Stimulated activated naive B cell treated with anti-CD40 and anti-IgM and Interleukin-4, amounts not matched to agents 10 μg/mL and 1 μg/mL and 100 μg/mL, for 72 hours (primary cell): ENCODE measurements around the gene PCDH9.

Experiments
- ATAC-seq, 2 donors: fragments of 150-1000 bp; cut with Tn5 transposase; replicated peaks; 2 replicates each; pipeline ENCODE4 v1.10.0; 2021; ENCODE audit warnings: moderate library complexity in 1 of 2
- DNase-seq: peaks from one replicate; pipeline ENCODE4 v3.0.0; 2021
- H3K27ac Mint-ChIP-seq: one replicate; pipeline ENCODE4 v1.8.0; 2022; ENCODE audit warnings: mild to moderate bottlenecking, mixed read lengths
- H3K27me3 Mint-ChIP-seq, 2 donors: one replicate each; pipeline ENCODE4 v1.8.0; 2022; ENCODE audit warnings: mixed read lengths in 2 of 2
- H3K36me3 Mint-ChIP-seq, 2 donors: one replicate each; pipeline ENCODE4 v1.8.0; 2022; ENCODE audit warnings: mixed read lengths in 2 of 2, mild to moderate bottlenecking in 1 of 2
- H3K4me1 Mint-ChIP-seq, 2 donors: one replicate each; pipeline ENCODE4 v1.8.0; 2022; ENCODE audit warnings: mixed read lengths in 2 of 2, mild to moderate bottlenecking in 1 of 2
- H3K4me3 Mint-ChIP-seq, 2 donors: one replicate each; pipeline ENCODE4 v1.8.0; 2022; ENCODE audit warnings: mild to moderate bottlenecking in 2 of 2, mixed read lengths in 2 of 2, moderate library complexity in 1 of 2
- H3K9me3 Mint-ChIP-seq, 2 donors: one replicate each; pipeline ENCODE4 v1.8.0; 2022; ENCODE audit warnings: mixed read lengths in 2 of 2, mild to moderate bottlenecking in 1 of 2

The PCDH9 gene

DNA sequence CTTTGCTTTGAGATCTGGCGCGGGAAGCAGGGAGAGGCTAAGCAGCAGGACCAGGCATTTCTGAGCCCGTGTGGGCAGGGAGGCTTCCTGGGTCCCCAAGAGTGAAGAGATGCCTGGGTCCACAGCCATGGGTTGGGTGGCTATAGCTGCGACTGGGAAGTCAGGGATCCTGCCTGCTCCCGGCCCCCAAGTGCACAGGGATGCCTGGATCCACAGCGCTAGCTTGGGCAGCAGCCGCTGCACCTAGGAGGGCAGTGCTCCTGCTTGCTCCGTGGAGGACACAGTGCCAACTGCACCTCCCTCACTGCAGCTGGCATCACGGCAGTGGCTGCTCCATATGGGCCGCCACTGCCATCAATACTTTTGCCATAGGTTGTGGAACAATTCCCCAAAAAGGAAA is 384.7 kb downstream of the PCDH9 start:
- H3K4me3 Mint-ChIP-seq = no peak overlapping the region
- ATAC-seq (no peak), DNase-seq (no peak)
- H3K27ac Mint-ChIP-seq = no peak overlapping the region
- H3K9me3 Mint-ChIP-seq = peaks cover 0 to 2% of the 10 kb centered on the region in 2 donors
- H3K36me3 Mint-ChIP-seq = no peaks in the 10 kb centered on the region
- no peaks in the 10 kb centered on the region for H3K27me3 Mint-ChIP-seq
- H3K4me1 Mint-ChIP-seq = no peaks in the 10 kb centered on the region

DNA sequence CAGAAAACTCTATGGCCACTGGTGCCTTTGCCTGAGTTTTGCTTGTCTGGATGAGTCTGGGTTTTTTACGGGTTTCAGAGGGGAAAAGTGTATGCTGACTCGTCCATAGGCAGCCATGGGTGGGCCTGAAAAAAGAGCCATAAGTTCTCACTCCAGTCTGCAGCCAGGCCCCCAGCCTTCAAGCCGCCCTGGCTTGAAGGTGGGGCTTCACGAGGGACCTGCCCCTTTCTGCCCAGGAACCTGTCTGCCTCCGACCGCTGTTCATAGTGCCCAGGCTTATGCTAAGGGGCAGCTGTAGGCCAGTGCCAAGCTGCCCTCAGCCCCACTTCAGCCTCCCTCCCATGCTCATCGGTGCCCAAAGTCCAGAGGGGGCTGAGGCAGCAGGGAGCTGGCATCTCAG is 385.2 kb downstream of the PCDH9 start:
- H3K27ac Mint-ChIP-seq = no peak overlapping the region
- ATAC-seq = no peak
- H3K27me3 Mint-ChIP-seq = no peaks in the 10 kb centered on the region
- no peaks in the 10 kb centered on the region for H3K4me1 Mint-ChIP-seq
- no peak overlapping the region for H3K4me3 Mint-ChIP-seq
- peaks cover 0 to 2% of the 10 kb centered on the region in 2 donors for H3K9me3 Mint-ChIP-seq
- H3K36me3 Mint-ChIP-seq = no peaks in the 10 kb centered on the region
- DNase-seq = no peak

DNA sequence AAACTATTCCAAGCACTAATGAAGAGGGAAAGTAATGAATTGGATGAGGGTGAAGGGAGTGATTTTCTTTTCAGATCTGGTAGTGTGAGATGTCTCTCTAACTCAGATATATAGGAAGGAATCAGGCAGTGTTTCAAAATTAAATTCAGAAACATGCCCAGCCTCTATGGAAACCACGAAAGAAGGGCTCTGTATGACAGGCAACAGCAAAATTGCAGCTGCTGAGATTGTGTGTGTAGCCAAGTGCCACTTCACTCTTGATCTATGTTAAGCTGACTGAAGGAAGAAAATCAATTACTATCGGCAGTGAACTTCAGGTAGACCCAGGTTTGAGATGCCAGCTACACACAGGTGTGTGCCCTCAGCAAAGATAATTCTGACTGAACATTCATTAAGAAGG is 387.4 kb downstream of the PCDH9 start:
- ATAC-seq = no peak
- Mint-ChIP-seq H3K9me3 (peaks cover 0 to 2% of the 10 kb centered on the region in 2 donors), H3K4me1 (no peaks in the 10 kb centered on the region), H3K36me3 (no peaks in the 10 kb centered on the region), H3K27me3 (no peaks in the 10 kb centered on the region), H3K27ac (no peak overlapping the region), H3K4me3 (no peak overlapping the region)
- DNase-seq = no peak

DNA sequence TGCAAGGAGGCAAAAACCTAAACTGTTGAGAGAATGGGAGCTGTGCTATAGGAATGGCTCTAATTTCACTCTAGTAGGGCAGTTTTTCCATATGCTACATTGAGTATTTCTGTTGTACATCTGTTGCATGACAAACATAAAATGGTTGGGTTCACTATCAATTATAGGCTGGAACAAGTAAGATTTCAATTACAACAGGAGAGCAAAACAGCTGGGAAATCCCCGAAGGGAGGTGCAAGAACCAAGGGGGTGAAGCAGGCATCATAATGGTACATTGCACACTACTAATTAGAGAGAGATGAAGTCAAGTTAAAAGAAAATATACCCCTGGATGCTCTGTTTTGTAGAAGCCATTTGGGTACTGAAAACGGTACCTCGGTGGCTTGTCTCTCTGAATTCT is 389.5 kb downstream of the PCDH9 start:
- DNase-seq = no peak
- Mint-ChIP-seq H3K27me3 (no peaks in the 10 kb centered on the region), H3K36me3 (no peaks in the 10 kb centered on the region), H3K9me3 (peaks cover 0 to 4% of the 10 kb centered on the region in 2 donors), H3K27ac (no peak overlapping the region), H3K4me1 (no peaks in the 10 kb centered on the region), H3K4me3 (no peak overlapping the region)
- ATAC-seq = no peak

DNA sequence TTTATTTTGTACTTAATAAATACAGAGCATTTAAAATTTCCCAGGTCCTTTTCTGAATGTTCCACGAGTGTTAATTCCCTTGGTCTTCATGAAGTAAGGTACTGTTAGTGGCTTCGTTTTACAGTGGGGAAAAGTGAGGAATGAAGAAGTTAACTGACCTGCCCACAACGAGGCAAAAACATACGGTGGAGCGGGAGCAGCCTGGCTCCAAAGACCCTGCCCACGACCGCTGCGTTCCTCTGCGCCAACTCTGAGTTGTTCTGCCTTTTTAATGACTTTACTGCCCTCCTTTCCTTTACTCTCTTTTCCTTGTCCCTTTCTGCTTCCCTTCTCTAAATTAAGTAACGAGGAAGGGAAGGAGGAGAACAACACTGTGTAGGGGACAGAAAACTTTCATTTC is 392.9 kb downstream of the PCDH9 start:
- no peak for DNase-seq
- Mint-ChIP-seq H3K36me3 (no peaks in the 10 kb centered on the region), H3K4me3 (peak overlapping the region in 1 of 2 donors; percentile 62), H3K4me1 (peaks cover 0 to 4% of the 10 kb centered on the region in 2 donors), H3K27me3 (no peaks in the 10 kb centered on the region), H3K9me3 (peaks cover 0 to 3% of the 10 kb centered on the region in 2 donors), H3K27ac (no peak overlapping the region)
- ATAC-seq = no peak

DNA sequence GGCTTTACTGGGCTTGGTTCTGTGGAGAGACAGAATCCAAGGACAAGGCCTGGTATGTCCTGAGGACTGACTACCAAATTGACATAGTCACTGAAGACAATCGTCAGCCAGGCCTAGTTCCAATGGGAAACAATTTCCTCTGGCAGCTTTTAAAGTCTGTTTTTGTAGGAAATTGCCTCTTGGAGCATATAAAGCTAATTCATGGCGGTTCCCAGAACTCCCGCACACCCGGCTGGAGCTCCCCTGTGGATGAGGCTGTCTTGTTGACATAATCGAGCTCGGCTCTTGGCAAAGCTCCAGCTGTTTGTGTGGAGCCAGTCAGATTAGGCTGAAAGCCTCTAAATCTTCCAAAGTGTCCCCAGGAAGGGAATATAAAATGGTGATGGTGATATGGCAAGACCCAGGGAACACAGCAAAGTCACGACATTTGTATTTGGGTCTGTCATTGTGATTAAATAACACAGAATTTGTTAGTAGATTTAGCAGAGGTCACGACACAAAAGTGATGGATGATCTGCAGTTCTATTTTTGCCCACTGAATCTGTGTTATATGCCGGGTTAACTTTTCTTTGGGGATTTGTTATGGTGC is 395.0 kb downstream of the PCDH9 start:
- no peak overlapping the region for H3K4me3 Mint-ChIP-seq
- H3K4me1 Mint-ChIP-seq = peaks cover 12 to 15% of the 10 kb centered on the region in 2 donors
- H3K27me3 Mint-ChIP-seq = no peaks in the 10 kb centered on the region
- ATAC-seq = no peak
- peaks cover 0 to 3% of the 10 kb centered on the region in 2 donors for H3K9me3 Mint-ChIP-seq
- no peaks in the 10 kb centered on the region for H3K36me3 Mint-ChIP-seq
- H3K27ac Mint-ChIP-seq = no peak overlapping the region
- no peak for DNase-seq

DNA sequence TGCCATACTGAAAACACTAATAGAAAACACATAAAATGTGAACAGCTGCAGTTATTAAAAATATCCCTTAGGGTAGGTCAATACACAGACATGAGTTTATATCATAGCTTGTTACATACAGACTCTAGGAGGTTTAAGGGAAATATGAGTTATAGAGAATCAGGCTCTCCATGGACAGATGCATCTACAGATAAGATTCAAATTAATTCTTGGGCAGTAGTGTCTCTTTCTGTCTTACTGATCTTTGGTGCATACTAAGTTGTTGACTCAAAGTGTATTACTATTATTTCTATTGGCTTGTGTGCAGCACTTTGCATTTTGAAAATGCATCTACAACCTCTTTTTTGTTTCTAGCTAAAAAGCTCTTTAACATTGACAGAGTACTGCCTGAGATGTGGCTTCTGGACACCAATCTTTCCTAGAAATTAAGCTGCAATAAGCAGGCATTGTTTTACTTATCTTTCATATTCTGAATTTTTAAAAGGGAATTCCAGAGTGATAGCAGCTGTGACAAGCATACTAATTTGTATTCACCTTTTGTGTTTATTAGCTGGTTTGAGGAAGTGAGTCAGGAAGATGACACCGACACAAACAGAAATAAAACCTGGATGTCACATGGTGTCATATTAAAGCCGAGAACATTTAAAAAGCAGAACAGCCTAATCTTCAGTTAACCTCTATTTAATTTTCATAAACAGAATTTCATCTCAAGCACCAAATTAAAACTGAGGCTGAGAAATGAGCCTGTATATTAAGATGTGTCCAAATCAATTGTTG is 399.0 kb downstream of the PCDH9 start:
- peak; percentile 92 to 96 for ATAC-seq
- Mint-ChIP-seq H3K4me3 (peak overlapping the region; percentile 16 to 57), H3K27ac (peak overlapping the region; percentile 39)

DNA sequence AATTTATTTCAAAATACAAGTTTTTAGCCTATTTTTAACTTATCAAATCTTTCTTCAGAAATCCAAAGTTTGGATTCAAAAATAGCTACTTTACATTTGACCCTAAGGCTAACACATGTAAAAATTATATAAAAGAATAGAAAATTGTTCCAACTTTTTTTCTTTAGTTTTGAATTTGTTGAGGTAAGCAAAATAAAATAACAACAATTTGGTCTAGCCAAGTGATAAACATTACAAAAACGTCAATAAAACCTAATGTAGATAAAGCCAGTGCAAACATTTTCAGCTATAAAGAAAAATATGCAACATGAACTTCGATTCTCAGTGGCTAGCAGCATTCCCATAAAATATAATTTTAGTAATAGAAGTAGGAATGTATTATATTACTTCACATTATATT is 400.3 kb downstream of the PCDH9 start:
- no peaks in the 10 kb centered on the region for H3K27me3 Mint-ChIP-seq
- H3K36me3 Mint-ChIP-seq = no peaks in the 10 kb centered on the region
- ATAC-seq = no peak
- no peak overlapping the region for H3K27ac Mint-ChIP-seq
- peaks cover 19 to 28% of the 10 kb centered on the region in 2 donors for H3K4me1 Mint-ChIP-seq
- H3K9me3 Mint-ChIP-seq = peaks cover 0 to 2% of the 10 kb centered on the region in 2 donors
- H3K4me3 Mint-ChIP-seq = no peak overlapping the region
- DNase-seq = no peak

More for the DNA sequence above, 399.0 kb downstream of the PCDH9 start:
- no peaks in the 10 kb centered on the region for H3K36me3 Mint-ChIP-seq
- peaks cover 19 to 28% of the 10 kb centered on the region in 2 donors for H3K4me1 Mint-ChIP-seq
- H3K9me3 Mint-ChIP-seq = peaks cover 0 to 2% of the 10 kb centered on the region in 2 donors
- no peak for DNase-seq
- H3K27me3 Mint-ChIP-seq = no peaks in the 10 kb centered on the region

DNA sequence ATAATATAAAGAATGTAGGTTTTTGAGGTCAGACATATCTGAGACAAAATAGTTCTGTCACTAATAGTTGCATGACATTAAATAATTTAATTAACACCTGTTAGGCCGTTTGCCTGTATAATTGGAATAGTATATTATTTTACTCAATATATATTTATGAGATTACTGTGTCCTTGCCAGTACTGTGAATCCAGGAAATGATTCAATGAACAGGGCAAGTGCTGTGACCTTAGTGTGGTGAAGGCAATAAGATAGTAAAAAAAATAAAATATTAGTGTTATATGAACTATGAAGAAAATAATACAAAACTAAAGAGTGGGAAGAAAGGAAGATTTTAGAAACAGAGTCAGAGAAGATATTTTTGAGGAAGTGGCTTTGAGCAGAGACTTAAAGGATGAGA is 403.7 kb downstream of the PCDH9 start:
- H3K9me3 Mint-ChIP-seq = no peaks in the 10 kb centered on the region
- DNase-seq = no peak
- no peak for ATAC-seq
- no peak overlapping the region for H3K27ac Mint-ChIP-seq
- peaks cover 11 to 22% of the 10 kb centered on the region in 2 donors for H3K4me1 Mint-ChIP-seq
- no peaks in the 10 kb centered on the region for H3K36me3 Mint-ChIP-seq
- H3K27me3 Mint-ChIP-seq = no peaks in the 10 kb centered on the region
- no peak overlapping the region for H3K4me3 Mint-ChIP-seq

DNA sequence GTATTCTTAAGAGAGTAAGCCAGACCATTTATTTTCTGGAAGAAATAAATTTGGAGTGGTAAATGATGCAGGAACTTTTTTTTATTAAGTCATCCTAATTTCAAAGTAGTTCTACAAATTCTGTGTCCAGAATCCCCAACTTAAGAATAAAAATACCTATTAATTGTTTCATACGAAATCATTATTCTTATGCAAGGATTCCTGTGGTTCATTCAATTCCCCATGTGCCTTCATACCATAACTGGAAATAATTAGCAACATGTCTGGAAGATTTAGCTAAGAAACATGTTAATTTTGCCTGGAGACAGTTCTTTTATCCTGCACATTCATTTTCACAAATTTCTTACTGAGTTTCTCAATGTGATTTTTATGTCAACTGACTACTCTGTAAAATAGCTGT is 408.6 kb downstream of the PCDH9 start:
- H3K36me3 Mint-ChIP-seq = no peaks in the 10 kb centered on the region

DNA sequence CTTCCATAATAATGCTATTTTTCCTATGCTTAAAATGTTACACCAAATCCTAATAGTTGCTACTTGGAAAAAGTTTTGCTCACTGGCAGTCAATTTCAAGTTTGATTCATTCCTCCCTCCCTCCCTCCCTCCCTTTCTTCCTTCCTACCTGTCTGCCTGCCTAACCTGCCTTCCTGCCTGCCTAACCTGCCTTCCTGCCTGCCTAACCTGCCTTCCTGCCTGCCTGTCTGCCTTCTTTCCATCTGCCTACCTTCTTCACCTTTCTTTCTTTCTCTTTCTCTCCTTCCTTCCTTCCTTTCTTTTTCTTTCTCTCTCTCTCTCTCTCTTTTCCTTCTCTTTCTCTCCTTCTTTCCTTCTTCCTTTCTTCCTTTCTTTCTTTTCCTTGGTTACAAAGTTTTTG is 418.7 kb downstream of the PCDH9 start:
- Mint-ChIP-seq H3K4me3 (no peak overlapping the region), H3K4me1 (no peaks in the 10 kb centered on the region), H3K27ac (no peak overlapping the region), H3K27me3 (no peaks in the 10 kb centered on the region), H3K36me3 (peaks cover 2 to 4% of the 10 kb centered on the region in 2 donors), H3K9me3 (peaks cover 4 to 7% of the 10 kb centered on the region in 2 donors)
- DNase-seq (no peak), ATAC-seq (no peak)

More for the DNA sequence above, 408.6 kb downstream of the PCDH9 start:
- DNase-seq (no peak), ATAC-seq (no peak)
- Mint-ChIP-seq H3K27ac (no peak overlapping the region), H3K9me3 (peaks cover 0 to 2% of the 10 kb centered on the region in 2 donors), H3K4me3 (no peak overlapping the region), H3K4me1 (peaks cover under 1 to 3% of the 10 kb centered on the region in 2 donors), H3K27me3 (no peaks in the 10 kb centered on the region)

DNA sequence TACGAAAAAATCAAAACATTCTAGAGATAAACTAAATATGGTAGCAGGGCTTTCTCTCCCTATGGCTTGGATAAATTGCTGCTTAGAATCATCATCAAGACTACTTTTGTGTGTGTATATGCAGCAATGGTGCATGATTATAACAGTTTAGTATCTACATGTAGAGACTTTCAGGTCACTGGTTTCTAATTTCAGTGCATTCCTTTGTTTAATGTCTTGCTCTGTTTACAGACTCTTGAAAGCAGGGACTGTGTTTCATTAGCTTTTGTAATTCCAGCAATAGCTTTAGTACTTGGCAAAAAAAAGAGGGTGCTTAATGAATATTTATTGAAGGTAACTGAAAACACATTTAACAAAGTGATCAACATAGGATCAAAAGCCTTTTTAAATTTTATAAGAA is 420.7 kb downstream of the PCDH9 start:
- H3K4me3 Mint-ChIP-seq = no peak overlapping the region
- DNase-seq (no peak), ATAC-seq (no peak)
- H3K36me3 Mint-ChIP-seq = peaks cover 2 to 4% of the 10 kb centered on the region in 2 donors
- peaks cover 4 to 5% of the 10 kb centered on the region in 2 donors for H3K9me3 Mint-ChIP-seq
- no peaks in the 10 kb centered on the region for H3K4me1 Mint-ChIP-seq
- no peaks in the 10 kb centered on the region for H3K27me3 Mint-ChIP-seq
- no peak overlapping the region for H3K27ac Mint-ChIP-seq

DNA sequence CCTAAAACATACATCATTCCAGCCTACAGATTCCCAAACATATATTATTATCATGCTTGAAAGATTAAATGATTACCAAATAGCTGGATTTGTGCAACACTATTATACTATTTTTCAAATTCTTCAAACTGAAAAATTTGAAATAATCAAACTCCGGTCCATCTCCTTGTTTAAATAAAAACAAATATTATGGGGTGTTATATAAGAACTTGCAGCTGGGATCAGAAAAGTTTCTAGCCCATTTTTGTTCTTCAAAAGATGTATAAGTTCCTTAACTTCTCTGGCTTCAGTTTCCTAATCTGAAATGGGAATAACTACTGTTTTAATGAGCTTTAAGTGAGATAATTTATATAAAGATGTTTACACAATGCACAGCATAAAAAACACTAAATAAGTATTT is 422.9 kb downstream of the PCDH9 start:
- H3K9me3 Mint-ChIP-seq = peaks cover 4 to 5% of the 10 kb centered on the region in 2 donors
- DNase-seq = no peak
- H3K27me3 Mint-ChIP-seq = no peaks in the 10 kb centered on the region
- H3K4me1 Mint-ChIP-seq = no peaks in the 10 kb centered on the region
- H3K4me3 Mint-ChIP-seq = no peak overlapping the region
- no peak overlapping the region for H3K27ac Mint-ChIP-seq
- ATAC-seq = no peak
- peaks cover 2 to 4% of the 10 kb centered on the region in 2 donors for H3K36me3 Mint-ChIP-seq

DNA sequence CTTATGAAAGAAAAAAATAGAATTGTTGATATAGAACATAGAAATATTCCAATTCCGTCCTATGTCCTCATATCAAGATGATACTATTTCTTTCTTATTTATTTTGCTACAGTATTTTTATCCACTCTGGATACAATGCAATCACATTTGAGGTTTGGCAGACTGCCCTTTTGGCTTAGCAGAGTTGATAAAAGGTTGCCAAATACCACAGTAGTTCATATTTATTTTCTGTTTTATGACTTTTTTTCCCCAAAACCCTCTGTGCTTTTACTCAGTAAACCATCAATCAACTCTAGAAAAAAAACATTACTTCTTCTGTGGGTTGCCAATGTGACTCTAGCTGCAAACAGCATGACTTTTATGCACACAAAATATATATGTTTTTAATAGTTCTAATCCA is 424.5 kb downstream of the PCDH9 start:
- H3K27ac Mint-ChIP-seq = no peak overlapping the region

DNA sequence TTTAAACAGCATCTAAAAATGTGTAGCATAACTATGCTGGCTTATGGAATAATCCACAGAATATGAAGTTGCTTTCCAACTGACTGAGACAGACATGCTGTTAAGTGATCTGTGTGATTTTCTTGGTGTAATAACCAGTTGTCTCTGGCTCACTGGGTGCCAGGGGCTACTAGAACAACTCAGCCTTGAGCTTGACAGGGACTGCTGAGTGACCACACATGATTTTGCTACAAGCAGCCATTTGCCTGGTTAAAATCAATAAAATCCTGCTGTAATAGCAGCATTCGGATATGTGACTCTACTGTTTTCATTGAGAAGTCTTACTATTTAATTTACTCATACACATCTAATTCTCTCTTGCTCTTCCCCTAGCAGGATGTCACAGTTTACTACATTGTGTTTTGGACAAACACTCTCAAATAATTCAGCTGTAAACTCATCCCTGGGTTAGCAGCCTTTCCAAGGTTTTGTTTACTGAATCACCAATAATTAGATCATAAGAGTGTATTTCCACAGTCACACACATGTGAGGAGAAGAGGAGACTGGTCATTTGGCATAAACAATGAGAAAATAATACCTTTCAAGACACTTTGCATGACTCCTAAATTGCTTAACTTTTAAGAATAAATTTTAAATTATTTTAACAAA is 426.2 kb downstream of the PCDH9 start:
- H3K4me1 Mint-ChIP-seq = no peaks in the 10 kb centered on the region

More for the DNA sequence above, 424.5 kb downstream of the PCDH9 start:
- H3K27me3 Mint-ChIP-seq = no peaks in the 10 kb centered on the region
- H3K4me3 Mint-ChIP-seq = no peak overlapping the region
- no peak for DNase-seq
- H3K4me1 Mint-ChIP-seq = no peaks in the 10 kb centered on the region
- no peaks in the 10 kb centered on the region for H3K9me3 Mint-ChIP-seq
- ATAC-seq = no peak
- H3K36me3 Mint-ChIP-seq = no peaks in the 10 kb centered on the region

More for the DNA sequence above, 426.2 kb downstream of the PCDH9 start:
- DNase-seq (no peak), ATAC-seq (no peak)
- Mint-ChIP-seq H3K4me3 (no peak overlapping the region), H3K36me3 (no peaks in the 10 kb centered on the region), H3K27ac (no peak overlapping the region), H3K9me3 (no peaks in the 10 kb centered on the region), H3K27me3 (no peaks in the 10 kb centered on the region)
